Right hindlimb (tissue), 1 donor: ENCODE measurements around the gene SLC7A10.

Source experiments
- DNase-seq: peaks from one replicate; pipeline ENCODE4 v3.0.0-alpha.2; 2018

The SLC7A10 gene

GRCh38 chr19:33225458-33225926, at the start of gene SLC7A10:
SLC7A10 (minus strand) TSS chr19:33225850; CDS start chr19:33225703, 147 bp downstream.
- no peak for DNase-seq

- no peak for DNase-seq
These were observed 49.3 kb upstream of the SLC7A10 start for GRCh38 chr19:33274663-33275558.

- peak; percentile 68 for DNase-seq
These were observed 48.4 kb upstream of the SLC7A10 start for GRCh38 chr19:33273881-33274662.

GRCh38 chr19:33273065-33273736, 47.6 kb upstream of the SLC7A10 start:
- DNase-seq, result no peak

- DNase-seq, result no peak
These were observed 45.8 kb upstream of the SLC7A10 start for GRCh38 chr19:33271246-33272021.

GRCh38 chr19:33270769-33271168, 45.1 kb upstream of the SLC7A10 start:
- DNase-seq, result no peak

GRCh38 chr19:33269016-33269415, 43.4 kb upstream of the SLC7A10 start:
- no peak for DNase-seq

GRCh38 chr19:33268162-33268991, 42.7 kb upstream of the SLC7A10 start:
- no peak for DNase-seq

GRCh38 chr19:33267706-33268105, 42.1 kb upstream of the SLC7A10 start:
- DNase-seq, result no peak

- no peak for DNase-seq
These were observed 41.4 kb upstream of the SLC7A10 start for GRCh38 chr19:33266974-33267484.

- DNase-seq, result no peak
These were observed 39.3 kb upstream of the SLC7A10 start for GRCh38 chr19:33264881-33265445.

GRCh38 chr19:33263325-33264023, 37.8 kb upstream of the SLC7A10 start:
- no peak for DNase-seq

- DNase-seq, result no peak
These were observed 36.0 kb upstream of the SLC7A10 start for GRCh38 chr19:33261511-33262189.

- DNase-seq, result no peak
These were observed 35.2 kb upstream of the SLC7A10 start for GRCh38 chr19:33260628-33261418.

GRCh38 chr19:33259539-33259938, 33.9 kb upstream of the SLC7A10 start:
- DNase-seq, result no peak

GRCh38 chr19:33257828-33258227, 32.2 kb upstream of the SLC7A10 start:
- no peak for DNase-seq

- DNase-seq, result no peak
These were observed 30.6 kb upstream of the SLC7A10 start for GRCh38 chr19:33256261-33256660.

GRCh38 chr19:33255781-33256180, 30.1 kb upstream of the SLC7A10 start:
- no peak for DNase-seq
